ENCODE data around the gene WDPCP.
A peak's percentile ranks its signal among the peaks of the same experiment; 100 is the strongest.
"Not testable (repeated sequence)": the region's sequence is repeated elsewhere in the genome, so short reads cannot be mapped to it uniquely, and the experiment has no call there.

Gene WDPCP

GRCh38 chr2:63344575-63345284 is 243.5 kb downstream of the WDPCP start:
- DNase-seq: no peak

- DNase-seq: no peak
These were observed 244.7 kb downstream of the WDPCP start for GRCh38 chr2:63343397-63344109.

GRCh38 chr2:63340443-63340842 is 247.8 kb downstream of the WDPCP start:
- DNase-seq: no peak

- no peak for DNase-seq
These were observed 253.4 kb downstream of the WDPCP start for GRCh38 chr2:63334910-63335309.

- no peak for DNase-seq
These were observed 261.8 kb downstream of the WDPCP start for GRCh38 chr2:63326473-63326872.

- DNase-seq: not testable (repeated sequence)
These were observed 264.6 kb downstream of the WDPCP start for GRCh38 chr2:63323662-63324061.

GRCh38 chr2:63321973-63322372 is 266.3 kb downstream of the WDPCP start:
- DNase-seq: not testable (repeated sequence)

- DNase-seq: no peak
These were observed 267.6 kb downstream of the WDPCP start for GRCh38 chr2:63320669-63321068.

- DNase-seq: no peak
These were observed 277.7 kb downstream of the WDPCP start for GRCh38 chr2:63310614-63311013.

GRCh38 chr2:63301481-63301880 is 286.8 kb downstream of the WDPCP start:
- DNase-seq: no peak

GRCh38 chr2:63300835-63301234 is 287.4 kb downstream of the WDPCP start:
- DNase-seq: no peak

GRCh38 chr2:63287956-63288355 is 300.3 kb downstream of the WDPCP start:
- DNase-seq: no peak

GRCh38 chr2:63286520-63286919 is 301.8 kb downstream of the WDPCP start:
- DNase-seq: not testable (repeated sequence)

GRCh38 chr2:63283273-63283672 is 305.0 kb downstream of the WDPCP start:
- no peak for DNase-seq

GRCh38 chr2:63272560-63272959 is 315.7 kb downstream of the WDPCP start:
- no peak for DNase-seq

- no peak for DNase-seq
These were observed 317.6 kb downstream of the WDPCP start for GRCh38 chr2:63270717-63271116.

GRCh38 chr2:63268946-63269345 is 319.3 kb downstream of the WDPCP start:
- DNase-seq: no peak

- no peak for DNase-seq
These were observed 327.1 kb downstream of the WDPCP start for GRCh38 chr2:63261137-63261621.

GRCh38 chr2:63257473-63257872 is 330.8 kb downstream of the WDPCP start:
- DNase-seq: no peak

GRCh38 chr2:63249161-63249560 is 339.1 kb downstream of the WDPCP start:
- DNase-seq: no peak

- peak; percentile 34 for DNase-seq
These were observed 345.5 kb downstream of the WDPCP start for GRCh38 chr2:63242747-63243146.

- DNase-seq: no peak
These were observed 362.2 kb downstream of the WDPCP start for GRCh38 chr2:63225964-63226686.

- peak; percentile 39 for DNase-seq
These were observed 369.3 kb downstream of the WDPCP start for GRCh38 chr2:63218800-63219526.
